Activated naive CD8-positive, alpha-beta T cell treated with anti-CD3 and anti-CD28 coated beads for 36 hours (primary cell): ENCODE results near the gene CPSF7. TPM values are rescaled to one million over a fixed set of nuclear protein-coding genes. Genes with fewer than 3 reads are reported as not detected.
"Not testable (repeated sequence)": the region's sequence is repeated elsewhere in the genome, so short reads cannot be mapped to it uniquely, and the experiment has no call there.

Experiments used
- DNase-seq: peaks from one replicate; pipeline ENCODE4 v3.0.0; 2021
- H3K27ac Mint-ChIP-seq: one replicate; pipeline ENCODE4 v1.8.0; 2022; ENCODE audit warnings: mild to moderate bottlenecking, moderate library complexity, mixed read lengths
- H3K27me3 Mint-ChIP-seq: one replicate; pipeline ENCODE4 v1.8.0; 2022; ENCODE audit warnings: mild to moderate bottlenecking, mixed read lengths
- H3K36me3 Mint-ChIP-seq: one replicate; pipeline ENCODE4 v1.8.0; 2021; ENCODE audit warnings: mild to moderate bottlenecking, mixed read lengths
- H3K4me1 Mint-ChIP-seq: one replicate; pipeline ENCODE4 v1.8.0; 2021; ENCODE audit warnings: mixed read lengths
- H3K4me3 Mint-ChIP-seq: one replicate; pipeline ENCODE4 v1.8.0; 2022; ENCODE audit warnings: mild to moderate bottlenecking, moderate library complexity, mixed read lengths
- H3K9me3 Mint-ChIP-seq: one replicate; pipeline ENCODE4 v1.8.0; 2022; ENCODE audit warnings: mixed read lengths
- total RNA-seq, 2 experiments: library from RNA; stranded (reverse); gene quantifications; one replicate each; pipeline ENCODE4 v1.2.3, GENCODE V29; 2021

Gene CPSF7
- total RNA-seq, 2 experiments from 2014 or later: 123 to 139 TPM

- H3K36me3 Mint-ChIP-seq, DNase-seq, H3K27ac Mint-ChIP-seq, H3K4me1 Mint-ChIP-seq, H3K4me3 Mint-ChIP-seq, H3K9me3 Mint-ChIP-seq, H3K27me3 Mint-ChIP-seq: not testable (repeated sequence)
Observed at GRCh38 chr11:61383859-61384258, 45.9 kb downstream of the CPSF7 start.

DNA sequence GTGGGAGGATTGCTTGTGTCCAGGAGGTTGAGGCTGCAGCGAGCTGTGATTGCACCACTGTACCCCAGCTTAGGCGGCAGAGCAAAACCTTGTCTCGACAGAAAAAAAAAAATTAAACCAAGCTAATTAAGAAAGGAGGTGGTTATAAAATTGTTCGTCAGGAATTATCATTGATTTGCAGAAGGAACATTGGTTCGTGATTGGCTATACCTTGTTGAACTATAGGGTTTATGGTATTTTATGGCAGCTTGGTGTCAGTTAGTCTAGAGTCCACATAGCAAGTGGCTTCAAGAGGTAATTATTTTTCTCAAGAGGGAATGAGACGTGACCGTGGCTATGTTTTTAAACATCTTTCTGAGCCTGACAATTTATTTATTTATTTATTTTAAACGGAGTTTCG lies 48.9 kb downstream of the CPSF7 start:
- H3K27ac Mint-ChIP-seq: no peak overlapping the region
- H3K9me3 Mint-ChIP-seq: no peaks in the 10 kb centered on the region
- H3K27me3 Mint-ChIP-seq: no peaks in the 10 kb centered on the region

DNA sequence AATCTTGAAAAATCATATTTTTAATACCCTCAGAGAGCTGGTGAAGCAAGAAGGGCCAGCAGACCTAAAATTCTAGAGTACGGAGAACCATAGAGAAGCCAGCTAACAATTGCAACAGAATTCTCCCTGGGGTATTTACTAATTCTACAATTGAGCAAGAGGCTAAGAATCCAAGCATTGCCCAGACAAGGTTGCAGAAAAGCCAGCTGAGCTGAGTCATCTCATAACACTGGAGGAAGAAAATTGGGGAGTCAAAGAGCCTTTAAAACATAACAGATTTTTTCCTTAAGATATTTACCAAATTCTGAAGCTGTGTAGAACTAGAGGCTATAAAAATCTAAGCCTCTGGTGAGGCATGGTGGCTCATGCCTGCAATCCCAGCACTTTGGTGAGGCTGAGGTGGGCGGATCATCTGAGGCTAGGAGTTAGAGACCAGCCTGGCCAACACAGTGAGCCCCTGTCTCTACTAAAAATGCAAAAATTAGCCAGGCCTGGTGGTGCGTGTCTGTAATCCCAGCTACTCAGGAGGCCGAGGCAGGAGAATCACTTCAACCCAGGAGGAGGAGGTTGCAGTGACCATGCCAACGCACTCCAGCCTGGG lies 51.0 kb downstream of the CPSF7 start:
- Mint-ChIP-seq H3K4me3 (no peak overlapping the region), H3K4me1 (peaks cover 1% of the 10 kb centered on the region), H3K27ac (no peak overlapping the region), H3K27me3 (no peaks in the 10 kb centered on the region), H3K36me3 (peaks cover 15% of the 10 kb centered on the region), H3K9me3 (peaks cover 2% of the 10 kb centered on the region)
- DNase-seq: no peak

More for the DNA sequence above, 48.9 kb downstream of the CPSF7 start:
- Mint-ChIP-seq H3K4me3 (no peak overlapping the region), H3K4me1 (peaks cover 1% of the 10 kb centered on the region), H3K36me3 (peaks cover 5% of the 10 kb centered on the region)
- DNase-seq: no peak

GRCh38 chr11:61377461-61378160 lies 52.2 kb downstream of the CPSF7 start:
- no peaks in the 10 kb centered on the region for H3K27me3 Mint-ChIP-seq
- H3K9me3 Mint-ChIP-seq: peaks cover 2% of the 10 kb centered on the region
- H3K4me3 Mint-ChIP-seq: no peak overlapping the region
- peaks cover 1% of the 10 kb centered on the region for H3K4me1 Mint-ChIP-seq
- no peak for DNase-seq
- peaks cover 18% of the 10 kb centered on the region for H3K36me3 Mint-ChIP-seq
- H3K27ac Mint-ChIP-seq: no peak overlapping the region

- H3K9me3 Mint-ChIP-seq: peaks cover 2% of the 10 kb centered on the region
- H3K4me3 Mint-ChIP-seq: no peak overlapping the region
- H3K27me3 Mint-ChIP-seq: no peaks in the 10 kb centered on the region
- H3K27ac Mint-ChIP-seq: no peak overlapping the region
- H3K36me3 Mint-ChIP-seq: peaks cover 27% of the 10 kb centered on the region
- peaks cover under 1% of the 10 kb centered on the region for H3K4me1 Mint-ChIP-seq
- no peak for DNase-seq
Observed at GRCh38 chr11:61375761-61376108, 54.0 kb downstream of the CPSF7 start.

GRCh38 chr11:61372659-61373420 lies 56.9 kb downstream of the CPSF7 start:
- Mint-ChIP-seq H3K27ac (no peak overlapping the region), H3K36me3 (peaks cover 47% of the 10 kb centered on the region), H3K4me3 (no peak overlapping the region), H3K9me3 (peaks cover 2% of the 10 kb centered on the region), H3K27me3 (no peaks in the 10 kb centered on the region), H3K4me1 (peaks cover 21% of the 10 kb centered on the region)
- no peak for DNase-seq

- Mint-ChIP-seq H3K27me3 (no peaks in the 10 kb centered on the region), H3K9me3 (peaks cover 2% of the 10 kb centered on the region), H3K36me3 (peaks cover 48% of the 10 kb centered on the region), H3K4me1 (peaks cover 22% of the 10 kb centered on the region), H3K4me3 (no peak overlapping the region), H3K27ac (peak overlapping the region; percentile 38)
- no peak for DNase-seq
Observed at GRCh38 chr11:61370349-61371005, 59.3 kb downstream of the CPSF7 start.

DNA sequence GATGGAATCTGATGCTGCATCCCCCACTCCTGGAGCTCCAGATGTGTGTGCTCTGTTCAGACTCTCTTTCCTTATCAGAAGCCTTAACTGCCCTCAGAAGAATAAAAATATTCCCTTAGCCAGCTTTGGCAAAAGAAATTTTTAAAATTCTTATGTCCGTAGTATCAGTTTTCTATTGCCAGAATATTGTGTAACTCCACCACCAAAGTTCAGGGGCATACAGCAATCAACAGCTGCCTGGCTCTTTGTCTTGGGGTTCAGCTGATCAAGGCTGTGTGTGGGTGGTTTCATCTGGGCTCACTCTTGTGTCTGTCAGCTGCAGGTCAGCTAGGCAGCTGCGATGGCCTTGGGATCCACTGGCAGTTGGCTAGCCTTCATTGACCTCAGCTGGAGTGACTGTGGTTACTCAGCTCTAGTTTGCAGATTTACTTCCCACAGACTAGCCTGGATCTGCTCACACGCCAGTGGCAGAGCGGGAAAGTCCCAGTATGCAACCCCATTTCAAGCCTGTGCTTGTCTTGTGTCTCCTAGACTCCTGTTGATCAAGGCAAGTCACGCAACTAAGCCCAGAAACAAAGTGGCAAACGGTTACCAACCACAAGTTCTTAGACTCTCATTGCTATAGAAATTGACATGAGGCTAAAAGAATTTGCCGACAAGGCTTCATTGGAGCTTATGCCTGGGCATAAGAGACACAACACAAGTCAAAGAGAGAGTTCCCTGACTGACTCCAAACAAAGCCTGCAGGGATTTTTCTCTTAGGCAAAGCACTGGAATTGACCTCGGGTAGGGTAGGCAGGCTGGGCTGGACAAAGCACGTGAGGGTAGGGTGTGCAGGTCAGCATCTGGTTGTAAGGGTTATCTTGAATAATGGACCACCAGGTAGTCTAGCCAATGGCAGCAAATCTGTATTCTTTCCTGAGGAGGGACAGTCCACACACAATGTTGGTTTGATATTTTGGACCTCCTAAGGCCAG lies 60.1 kb downstream of the CPSF7 start:
- peaks cover 44% of the 10 kb centered on the region for H3K36me3 Mint-ChIP-seq
- no peaks in the 10 kb centered on the region for H3K27me3 Mint-ChIP-seq
- H3K4me1 Mint-ChIP-seq: peaks cover 22% of the 10 kb centered on the region
- no peaks in the 10 kb centered on the region for H3K9me3 Mint-ChIP-seq
- DNase-seq: no peak
- H3K27ac Mint-ChIP-seq: peak overlapping the region; percentile 38
- no peak overlapping the region for H3K4me3 Mint-ChIP-seq

GRCh38 chr11:61368646-61369045 lies 61.1 kb downstream of the CPSF7 start:
- Mint-ChIP-seq H3K9me3 (no peaks in the 10 kb centered on the region), H3K27me3 (no peaks in the 10 kb centered on the region), H3K4me3 (no peak overlapping the region), H3K27ac (no peak overlapping the region), H3K36me3 (peaks cover 41% of the 10 kb centered on the region), H3K4me1 (peaks cover 25% of the 10 kb centered on the region)
- no peak for DNase-seq

GRCh38 chr11:61367406-61367805 lies 62.4 kb downstream of the CPSF7 start:
- Mint-ChIP-seq H3K27ac (no peak overlapping the region), H3K36me3 (peaks cover 48% of the 10 kb centered on the region), H3K4me1 (peaks cover 35% of the 10 kb centered on the region), H3K27me3 (no peaks in the 10 kb centered on the region), H3K4me3 (no peak overlapping the region), H3K9me3 (no peaks in the 10 kb centered on the region)
- DNase-seq: no peak

DNA sequence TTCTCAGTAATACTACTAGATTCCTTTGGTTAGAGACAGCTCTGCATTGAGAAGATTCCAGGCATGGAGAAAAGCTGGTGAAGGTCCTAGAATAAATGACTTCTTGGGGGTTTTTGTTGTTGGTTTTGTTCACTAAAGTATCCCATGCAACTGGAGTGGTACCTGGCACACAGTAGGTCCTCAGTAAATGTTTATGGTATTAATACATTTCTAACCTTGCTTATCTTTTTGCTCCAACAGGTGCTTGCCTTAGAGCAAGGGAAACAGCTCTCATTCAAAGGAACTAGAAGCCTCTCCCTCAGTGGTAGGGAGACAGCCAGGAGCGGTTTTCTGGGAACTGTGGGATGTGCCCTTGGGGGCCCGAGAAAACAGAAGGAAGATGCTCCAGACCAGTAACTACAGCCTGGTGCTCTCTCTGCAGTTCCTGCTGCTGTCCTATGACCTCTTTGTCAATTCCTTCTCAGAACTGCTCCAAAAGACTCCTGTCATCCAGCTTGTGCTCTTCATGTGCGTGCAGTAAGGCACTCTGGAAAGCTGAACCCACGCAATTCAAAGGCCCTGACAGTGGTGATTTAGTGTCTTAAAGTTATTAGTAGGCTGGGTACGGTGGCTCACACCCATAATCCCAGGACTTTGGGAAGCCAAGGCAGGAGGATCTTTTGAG lies 65.6 kb downstream of the CPSF7 start:
- peak overlapping the region; percentile 95 for H3K27ac Mint-ChIP-seq
- peak overlapping the region; percentile 99 for H3K4me3 Mint-ChIP-seq
- H3K4me1 Mint-ChIP-seq: peaks cover 32% of the 10 kb centered on the region

DNA sequence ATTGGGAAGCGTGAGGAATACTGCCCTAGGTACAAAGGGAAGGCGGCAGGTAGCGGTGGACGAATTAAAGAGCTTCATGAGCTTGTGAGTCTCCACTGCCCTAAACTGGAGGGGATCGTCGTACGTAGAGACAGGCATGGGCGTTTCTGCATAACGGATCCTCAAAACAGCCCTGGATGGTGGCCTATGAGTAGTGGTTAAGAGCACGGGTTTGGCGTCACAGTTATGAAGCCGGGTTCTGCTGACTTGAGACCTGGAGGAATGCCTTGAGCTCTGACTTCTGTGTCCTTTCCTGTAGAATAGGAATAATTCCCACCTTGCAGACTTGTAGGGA lies 67.3 kb downstream of the CPSF7 start:
- Mint-ChIP-seq H3K4me3 (peak overlapping the region; percentile 99), H3K4me1 (peaks cover 32% of the 10 kb centered on the region), H3K9me3 (no peaks in the 10 kb centered on the region), H3K36me3 (peaks cover 23% of the 10 kb centered on the region), H3K27me3 (no peaks in the 10 kb centered on the region), H3K27ac (peak overlapping the region; percentile 95)
- peak; percentile 28 for DNase-seq

More for the DNA sequence above, 65.6 kb downstream of the CPSF7 start:
- Mint-ChIP-seq H3K36me3 (peaks cover 30% of the 10 kb centered on the region), H3K27me3 (no peaks in the 10 kb centered on the region), H3K9me3 (no peaks in the 10 kb centered on the region)
- no peak for DNase-seq

DNA sequence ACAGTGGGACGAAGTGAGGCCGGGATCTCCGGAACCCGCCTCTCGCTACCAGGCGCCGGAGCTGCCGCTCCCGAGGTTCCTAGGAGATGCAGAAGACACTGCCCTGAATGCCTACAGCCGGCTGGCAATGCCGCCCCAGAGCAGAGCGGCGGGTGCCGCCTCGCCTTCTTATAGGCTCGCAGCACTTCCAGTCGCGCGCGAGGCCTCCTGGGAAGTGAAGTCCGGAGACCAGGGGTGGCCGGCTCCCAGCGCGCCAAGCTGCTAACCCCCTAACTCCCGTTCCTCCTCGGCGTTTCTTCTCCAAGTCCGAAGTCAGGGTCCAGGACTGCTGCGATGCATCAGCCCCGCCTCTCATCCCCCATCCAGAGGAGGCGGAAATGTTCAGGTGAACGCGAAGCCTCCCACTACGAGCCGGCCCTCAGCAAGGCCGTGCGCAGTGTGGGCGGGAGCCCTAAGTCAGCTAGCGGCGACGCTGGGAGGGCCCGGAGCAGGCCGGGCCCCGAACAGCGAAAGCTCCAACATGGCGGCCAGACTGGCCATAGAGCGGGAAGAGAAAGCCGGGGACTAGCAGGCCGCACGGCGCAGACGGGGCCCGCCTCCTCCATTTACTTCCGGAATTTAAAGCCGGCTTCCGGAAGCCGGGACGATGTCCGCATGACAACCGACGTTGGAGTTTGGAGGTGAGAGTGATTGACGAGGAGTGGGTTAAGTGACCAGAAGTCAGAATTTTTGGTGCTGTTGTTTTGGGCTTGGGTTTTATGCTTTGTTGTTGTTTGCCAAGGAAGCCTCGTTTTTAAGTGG lies 67.8 kb downstream of the CPSF7 start, which contains the start of the genes CYB561A3 and TMEM138:
TSS of gene CYB561A3 (minus strand) at position 142 of the 801 bp plus-strand sequence. CDS start 5,169 bp downstream, outside the sequence.
TSS of gene TMEM138 (plus strand) at position 634 of the 801 bp plus-strand sequence. CDS start 2,017 bp downstream, outside the sequence.
- H3K27me3 Mint-ChIP-seq: no peaks in the 10 kb centered on the region
- DNase-seq: peak; percentile 96
- no peaks in the 10 kb centered on the region for H3K9me3 Mint-ChIP-seq
- peak within 1 kb of the TSS; percentile 95 for H3K27ac Mint-ChIP-seq
- peak within 1 kb of the TSS; percentile 99 for H3K4me3 Mint-ChIP-seq
- H3K36me3 Mint-ChIP-seq: peaks cover 23% of the 10 kb centered on the region
- H3K4me1 Mint-ChIP-seq: peaks cover 32% of the 10 kb centered on the region
